Sigmoid colon (tissue), 7 donors: ENCODE measurements around the gene APBB2. TPM values are rescaled to one million over a fixed set of nuclear protein-coding genes. Genes with fewer than 3 reads are reported as not detected.

ENCODE experiments used
- DNase-seq: peaks from one replicate; pipeline ENCODE4 v3.0.0-alpha.2; 2019
- H3K27ac ChIP-seq, 4 donors: fragments of 200-600 bp; sonication (generic); one replicate each; pipeline ENCODE4 v1.5.1; 2016 to 2019; ENCODE audit warnings: mild to moderate bottlenecking in 1 of 4
- H3K27me3 ChIP-seq, 3 donors: fragments of 200-600 bp; sonication (generic); one replicate each; pipeline ENCODE4 v1.5.1; 2019; ENCODE audit warnings: mild to moderate bottlenecking in 1 of 3
- H3K36me3 ChIP-seq, 4 donors: fragments of 200-600 bp; sonication (generic); one replicate each; pipeline ENCODE4 v1.5.1; 2016 to 2019
- H3K4me1 ChIP-seq, 4 donors: fragments of 200-600 bp; sonication (generic); one replicate each; pipeline ENCODE4 v1.5.1; 2017 to 2019
- H3K4me3 ChIP-seq, 4 donors: fragments of 200-600 bp; sonication (generic); one replicate each; pipeline ENCODE4 v1.5.1; 2017 to 2019; ENCODE audit warnings: mild to moderate bottlenecking in 2 of 4, moderate library complexity in 1 of 4
- H3K9me3 ChIP-seq, 4 donors: fragments of 200-600 bp in 3 of 4; sonication (generic) in 3 of 4; one replicate each; pipeline versions ENCODE4 v1.5.1 to v1.6.1; 2013 to 2019
- EP300 ChIP-seq, 4 donors: sonication (generic); formaldehyde crosslinking; IDR thresholded peaks; one replicate each; pipeline ENCODE4 v1.6.1; 2017; ENCODE audit warnings: antibody characterized with exemption in 4 of 4
- POLR2A ChIP-seq, 2 donors: fragments of 450-650 bp; IDR thresholded peaks; one replicate each; pipeline ENCODE4 v1.6.1; 2016; ENCODE audit warnings: antibody characterized with exemption in 2 of 2, mild to moderate bottlenecking in 2 of 2, moderate library complexity in 2 of 2
- POLR2AphosphoS5 ChIP-seq, 4 donors: sonication (generic); formaldehyde crosslinking; IDR thresholded peaks; one replicate each; pipeline ENCODE4 v1.6.1; 2017; ENCODE audit warnings: antibody characterized with exemption in 4 of 4
- WGBS, 2 donors: extraction: QIAGEN DNeasy Blood & Tissue Kit; methylation state at CpG; one replicate each; pipeline ENCODE4 v1.1.7; 2013; 5-methylcytosine and 5-hydroxymethylcytosine counted together
- intact Hi-C: fragments of 100-400 bp; cut with DNase I; formaldehyde crosslinking; loops from one replicate; pipeline ENCODE4 v1.15.1; 2023
- polyA plus RNA-seq, 3 donors: library from polyadenylated mRNA; stranded (reverse); fragments of 200-250 nt; gene quantifications; one replicate each; pipeline ENCODE4 v1.2.3, GENCODE V29; 2013
- total RNA-seq, 4 donors: library from RNA; depleted of rRNA; stranded (reverse); fragments of >200 nt; gene quantifications; one replicate each; pipeline ENCODE4 v1.1.0, GENCODE V29; 2016
- TF ChIP-seq, protein P1 (sequence below), 4 experiments: fragments of 450-650 bp in 3 of 4; fragments of 200-600 bp in 1 of 4; IDR thresholded peaks; one replicate each; pipeline ENCODE4 v1.5.1; 2016 to 2019; ENCODE audit warnings: antibody characterized with exemption in 4 of 4, mild to moderate bottlenecking in 3 of 4, moderate library complexity in 2 of 4
- donor health status: healthy with polysubstance abuse.
- donor health status: Bipolar disorder and iron deficiency.
- donor health status: healthy.

Gene APBB2
- total and polyA plus RNA-seq, 7 donors, result 7.8 to 108 (median 69.1) TPM

DNA sequence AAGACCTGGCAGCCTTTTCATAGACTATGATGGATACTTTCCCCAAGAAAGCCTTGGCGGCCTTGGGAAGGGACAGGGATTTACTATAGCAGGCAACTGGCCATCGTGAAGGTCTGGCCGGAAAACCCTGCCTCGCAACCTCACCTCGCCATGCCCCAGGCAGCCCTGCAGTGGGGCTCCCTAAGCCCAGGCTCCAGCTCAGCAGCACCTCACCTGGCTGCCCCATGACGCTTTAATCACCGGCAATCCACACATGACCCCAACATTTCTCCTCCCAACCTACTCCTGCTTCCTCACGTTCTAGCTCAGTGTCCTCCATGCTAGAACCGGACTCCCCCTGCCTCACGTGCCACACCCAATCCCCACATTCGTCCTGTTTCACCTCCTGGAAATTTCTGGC lies 382.2 kb downstream of the APBB2 start:
- Histone ChIP-seq H3K27ac (no peak overlapping the region), H3K36me3 (peaks cover 0 to 35% (median 11%) of the 10 kb centered on the region in 4 donors), H3K9me3 (no peaks in the 10 kb centered on the region), H3K4me1 (peaks cover 0 to 6% (median 4%) of the 10 kb centered on the region in 4 donors), H3K27me3 (no peaks in the 10 kb centered on the region), H3K4me3 (no peak overlapping the region)
- TF ChIP-seq POLR2A (IDR thresholded peaks at IDR 0.05) (no peak), POLR2AphosphoS5 (IDR thresholded peaks at IDR 0.05) (no peak)
- TF ChIP-seq, protein P1, sequence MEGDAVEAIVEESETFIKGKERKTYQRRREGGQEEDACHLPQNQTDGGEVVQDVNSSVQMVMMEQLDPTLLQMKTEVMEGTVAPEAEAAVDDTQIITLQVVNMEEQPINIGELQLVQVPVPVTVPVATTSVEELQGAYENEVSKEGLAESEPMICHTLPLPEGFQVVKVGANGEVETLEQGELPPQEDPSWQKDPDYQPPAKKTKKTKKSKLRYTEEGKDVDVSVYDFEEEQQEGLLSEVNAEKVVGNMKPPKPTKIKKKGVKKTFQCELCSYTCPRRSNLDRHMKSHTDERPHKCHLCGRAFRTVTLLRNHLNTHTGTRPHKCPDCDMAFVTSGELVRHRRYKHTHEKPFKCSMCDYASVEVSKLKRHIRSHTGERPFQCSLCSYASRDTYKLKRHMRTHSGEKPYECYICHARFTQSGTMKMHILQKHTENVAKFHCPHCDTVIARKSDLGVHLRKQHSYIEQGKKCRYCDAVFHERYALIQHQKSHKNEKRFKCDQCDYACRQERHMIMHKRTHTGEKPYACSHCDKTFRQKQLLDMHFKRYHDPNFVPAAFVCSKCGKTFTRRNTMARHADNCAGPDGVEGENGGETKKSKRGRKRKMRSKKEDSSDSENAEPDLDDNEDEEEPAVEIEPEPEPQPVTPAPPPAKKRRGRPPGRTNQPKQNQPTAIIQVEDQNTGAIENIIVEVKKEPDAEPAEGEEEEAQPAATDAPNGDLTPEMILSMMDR (IDR thresholded peaks at IDR 0.05), result no peak
- no peak for DNase-seq
- WGBS, 2 donors, result 85 to 86% methylated on average over 11 of the region's 11 CpGs
- intact Hi-C loops, result no loop called here

DNA sequence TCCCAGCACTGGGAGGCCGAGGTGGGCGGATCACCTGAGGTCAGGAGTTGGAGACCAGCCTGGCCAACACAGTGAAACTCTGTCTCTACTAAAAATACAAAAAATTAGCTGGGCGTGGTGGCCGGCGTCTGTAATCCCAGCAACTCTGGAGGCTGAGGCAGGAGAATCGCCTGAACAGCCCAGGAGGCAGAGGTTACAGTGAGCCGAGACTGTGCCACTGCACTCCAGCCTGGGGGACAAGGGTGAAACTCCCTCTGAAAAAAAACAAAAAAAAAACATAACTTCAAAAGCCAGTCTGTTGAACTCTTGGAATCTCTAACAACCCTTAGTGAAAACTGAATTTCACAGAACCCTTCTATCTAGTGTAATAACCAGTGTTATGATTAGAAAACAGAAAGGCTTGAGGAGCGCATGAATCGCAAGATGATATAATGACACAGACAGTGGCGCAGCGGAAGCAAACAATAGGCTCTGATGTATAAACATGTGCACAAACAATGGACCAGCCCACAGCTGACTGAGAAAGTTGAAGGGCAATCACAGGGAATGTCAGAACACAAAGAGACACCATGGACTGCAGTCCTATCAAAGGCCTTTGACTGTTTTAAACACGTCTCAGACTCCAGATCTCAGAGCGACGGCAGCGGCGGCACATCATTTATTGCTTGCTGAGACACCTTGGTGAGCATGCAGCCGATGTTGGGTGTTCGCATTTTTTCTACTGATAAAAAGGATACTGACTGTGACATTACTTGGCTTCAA lies 383.0 kb downstream of the APBB2 start:
- Histone ChIP-seq H3K27ac (no peak overlapping the region), H3K27me3 (no peaks in the 10 kb centered on the region), H3K36me3 (peaks cover 0 to 43% (median 11%) of the 10 kb centered on the region in 4 donors), H3K4me3 (no peak overlapping the region), H3K4me1 (no peaks in the 10 kb centered on the region), H3K9me3 (no peaks in the 10 kb centered on the region)
- 91 to 94% methylated on average over 18 of the region's 18 CpGs for WGBS, 2 donors
- intact Hi-C loops, result no loop called here
- no peak for DNase-seq
- TF ChIP-seq POLR2A (IDR thresholded peaks at IDR 0.05) (no peak), EP300 (IDR thresholded peaks at IDR 0.05) (no peak), POLR2AphosphoS5 (IDR thresholded peaks at IDR 0.05) (no peak)
- TF ChIP-seq, protein P1 (IDR thresholded peaks at IDR 0.05), result no peak

DNA sequence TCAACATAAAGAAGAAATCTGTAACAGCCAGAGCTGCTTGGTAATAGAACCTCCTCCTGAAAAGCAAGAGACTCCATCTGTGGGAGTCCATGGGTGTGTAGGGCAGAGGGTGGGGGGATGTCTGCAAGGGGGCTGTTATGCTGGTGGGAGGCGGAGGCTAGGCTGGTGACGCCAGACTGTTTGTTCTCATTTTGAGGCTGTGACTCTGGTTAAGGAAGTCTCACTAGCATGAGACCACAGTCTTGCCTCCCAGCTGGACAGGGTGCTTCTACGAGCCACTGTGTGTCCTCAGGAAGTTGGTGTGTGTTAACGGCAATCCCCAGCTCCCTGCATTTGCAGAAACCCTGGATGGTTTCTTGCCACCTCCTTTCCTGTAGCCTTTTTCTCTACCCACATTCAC lies 384.8 kb downstream of the APBB2 start:
- intact Hi-C loops, result no loop called here
- no peaks in the 10 kb centered on the region for H3K27me3 ChIP-seq
- H3K27ac ChIP-seq, result no peak overlapping the region
- no peaks in the 10 kb centered on the region for H3K4me1 ChIP-seq
- 59 to 91% methylated on average over 4 of the region's 4 CpGs for WGBS, 2 donors
- TF ChIP-seq POLR2A (IDR thresholded peaks at IDR 0.05) (no peak), POLR2AphosphoS5 (IDR thresholded peaks at IDR 0.05) (no peak), EP300 (IDR thresholded peaks at IDR 0.05) (no peak)
- TF ChIP-seq, protein P1 (IDR thresholded peaks at IDR 0.05), result no peak
- H3K36me3 ChIP-seq, result peaks cover 0 to 54% (median 15%) of the 10 kb centered on the region in 4 donors
- H3K4me3 ChIP-seq, result no peak overlapping the region
- H3K9me3 ChIP-seq, result no peaks in the 10 kb centered on the region
- no peak for DNase-seq

DNA sequence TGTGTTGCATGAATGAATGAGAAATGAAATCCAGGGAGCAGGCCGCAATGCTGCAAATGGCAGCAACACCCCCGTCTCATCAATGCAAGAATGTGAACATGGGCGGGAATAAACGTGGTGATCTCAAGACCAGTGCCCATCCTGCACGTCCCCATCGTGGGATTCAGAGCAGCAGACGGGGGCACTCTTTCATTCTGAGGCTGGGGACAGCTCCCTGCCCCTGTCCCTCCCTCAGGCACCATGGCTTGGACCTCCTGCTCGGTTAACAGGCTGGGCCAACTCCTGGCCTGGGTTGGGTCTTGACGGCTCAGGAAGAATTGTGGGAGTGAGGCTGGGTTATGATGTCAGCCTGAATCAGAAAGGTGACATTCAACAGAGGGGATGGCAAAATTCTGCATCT lies 385.7 kb downstream of the APBB2 start:
- TF ChIP-seq POLR2A (IDR thresholded peaks at IDR 0.05) (no peak), EP300 (IDR thresholded peaks at IDR 0.05) (no peak), POLR2AphosphoS5 (IDR thresholded peaks at IDR 0.05) (no peak)
- TF ChIP-seq, protein P1 (IDR thresholded peaks at IDR 0.05), result no peak
- intact Hi-C loops, result no loop called here
- Histone ChIP-seq H3K27ac (no peak overlapping the region), H3K9me3 (no peaks in the 10 kb centered on the region), H3K36me3 (peaks cover 0 to 56% (median 14%) of the 10 kb centered on the region in 4 donors), H3K4me3 (no peak overlapping the region), H3K27me3 (no peaks in the 10 kb centered on the region), H3K4me1 (no peaks in the 10 kb centered on the region)
- 96% methylated on average over 9 of the region's 9 CpGs for WGBS, 2 donors
- no peak for DNase-seq
